Measurements from ENCODE around the gene FBRSL1. TPM values are rescaled to one million over a fixed set of nuclear protein-coding genes. Genes with fewer than 3 reads are reported as not detected.
A peak's percentile ranks its signal among the peaks of the same experiment; 100 is the strongest.

FBRSL1 gene
- total and polyA plus RNA-seq, 2 of the 8 experiments (the other 6 are each of a cell fraction or from before 2014, with no cell fraction given): 18.4 to 109 TPM

GRCh38 chr12:132538663-132538990 is 48.7 kb downstream of the FBRSL1 start:
- H3K18ac ChIP-seq (ENCODE audit: extremely low read depth, low read length): no peak overlapping the region
- H4K91ac ChIP-seq (replicated peaks; ENCODE audit: insufficient read length, low read length): no peak overlapping the region
- H2BK12ac ChIP-seq (ENCODE audit: low read depth, low read length): no peak overlapping the region
- no peak overlapping the region for H4K5ac ChIP-seq (ENCODE audit: insufficient read length, low read depth, low read length)
- H3K4ac ChIP-seq (replicated peaks; ENCODE audit: insufficient read length, low read depth, low read length): no peak overlapping the region
- no peak for FAIRE-seq
- no peak overlapping the region for H2BK5ac ChIP-seq (ENCODE audit: low read depth, low read length)
- H3K14ac ChIP-seq (ENCODE audit: insufficient read length): no peak overlapping the region
- H3K23ac ChIP-seq (ENCODE audit: insufficient read length): no peak overlapping the region
- H3K27me3 ChIP-seq (replicated peaks in 1 of 4; ENCODE audit: control insufficient read depth in 3 of 4, extremely low read depth in 1 of 4, insufficient read depth in 3 of 4, low read length in 3 of 4): peaks cover 56 to 83% (median 71%) of the 10 kb centered on the region in 4 experiments
- no peak overlapping the region for H3K27ac ChIP-seq (ENCODE audit: low read depth, low read length)
- no peaks in the 10 kb centered on the region; a peak in 2 of 8 replicates for H3K36me3 ChIP-seq (ENCODE audit: control insufficient read depth in 2 of 4, insufficient read depth in 4 of 4, low read length in 3 of 4)
- no peak overlapping the region for H2AFZ ChIP-seq (ENCODE audit: low read length)
- H3K79me1 ChIP-seq (ENCODE audit: low read depth, low read length): no peaks in the 10 kb centered on the region
- WGBS, 2 experiments (ENCODE audit: extremely low coverage in 1 of 2, insufficient coverage in 1 of 2, insufficient read length in 1 of 2, insufficient replicate concordance in 2 of 2, low coverage in 1 of 2, low lambda C conversion rate in 2 of 2, missing lambda C conversion rate in 1 of 2): 92% methylated on average over 4 of the region's 4 CpGs; no CpG with 5 or more reads in 1 of the 2 experiments
- no peak for DNase-seq (ENCODE audit: low read depth in 1 of 2, low spot score in 2 of 2)
- no peak overlapping the region for H2BK15ac ChIP-seq (ENCODE audit: low read length)
- no peak overlapping the region for H3K4me3 ChIP-seq (ENCODE audit: extremely low read depth in 1 of 4, insufficient read depth in 2 of 4, low read depth in 3 of 4, low read length in 4 of 4)
- no peaks in the 10 kb centered on the region; a peak in 1 of 7 replicates for H3K4me1 ChIP-seq (replicated peaks in 1 of 4; ENCODE audit: control insufficient read depth in 3 of 4, insufficient read depth in 4 of 4, low read length in 3 of 4)
- no peak overlapping the region for H2AK5ac ChIP-seq (ENCODE audit: low read depth, low read length)
- no peak overlapping the region for H3K9ac ChIP-seq (replicated peaks in 1 of 4; ENCODE audit: extremely low read depth in 1 of 4, low read depth in 3 of 4, low read length in 3 of 4)
- H3K9me3 ChIP-seq (ENCODE audit: insufficient read depth in 2 of 2, low read depth in 1 of 2, low read length in 1 of 2): peaks cover 33 to 46% of the 10 kb centered on the region in 2 experiments
- H3K56ac ChIP-seq (replicated peaks; ENCODE audit: insufficient read length, low read depth, low read length): no peak overlapping the region
- no peak overlapping the region for H2BK120ac ChIP-seq (replicated peaks; ENCODE audit: low read depth, low read length)
- H3K79me2 ChIP-seq (ENCODE audit: control insufficient read depth in 1 of 2, insufficient read depth in 2 of 2, low read length in 2 of 2): no peaks in the 10 kb centered on the region
- ChIA-PET POLR2A (ENCODE audit: partially characterized antibody) (interaction anchor here (0.7 kb wide), 1 partner anchor 53 kb away, joined by 3 read pairs; no protein-coding TSS in a partner anchor), CTCF (ENCODE audit: partially characterized antibody) (interaction anchor here (0.9 to 2.0 kb wide), 3 partner anchors 12 to 123 kb away, joined by 3 to 6 read pairs (median 6); no protein-coding TSS in a partner anchor)
- peak; percentile 94 for TF ChIP-seq MAFK (IDR thresholded peaks at IDR 0.05; ENCODE audit: low read depth, low read length)
- TF ChIP-seq NANOG (IDR thresholded peaks at IDR 0.05; ENCODE audit: insufficient read depth, low read depth, low read length, poor library complexity, severe bottlenecking): no peak
- no peak for TF ChIP-seq SIX5 (IDR thresholded peaks at IDR 0.05; ENCODE audit: low read depth, low read length)
- H4K8ac ChIP-seq (ENCODE audit: extremely low read depth, insufficient read depth, low read length): no peak overlapping the region
- H2BK20ac ChIP-seq (ENCODE audit: low read length): no peak overlapping the region
- peaks cover 0 to 6% of the 10 kb centered on the region in 2 experiments for H4K20me1 ChIP-seq (replicated peaks in 1 of 2; ENCODE audit: control insufficient read depth in 1 of 2, insufficient read depth in 2 of 2, low read length in 2 of 2)
- no peaks in the 10 kb centered on the region; the same call in 1 of the 2 replicates for H3K23me2 ChIP-seq (ENCODE audit: low read depth, low read length)
- no peak overlapping the region for H3K4me2 ChIP-seq (ENCODE audit: insufficient read depth in 1 of 2, low read depth in 2 of 2, low read length in 2 of 2)
